Measurements from ENCODE around the gene JAK2.
"Not testable (repeated sequence)": the region's sequence is repeated elsewhere in the genome, so short reads cannot be mapped to it uniquely, and the experiment has no call there.

Gene JAK2

GRCh38 chr9:4982721-4983482, 2.2 kb upstream of the JAK2 start:
- DNase-seq = no peak

GRCh38 chr9:4983601-4984165, 1.4 kb upstream of the JAK2 start:
- DNase-seq = no peak

GRCh38 chr9:4984171-4984620, 876 bp upstream of the JAK2 start:
- no peak for DNase-seq

- DNase-seq = peak; percentile 25
Observed at GRCh38 chr9:4985386-4986266, 554 bp downstream of the JAK2 start.

GRCh38 chr9:4986296-4986695, 1.2 kb downstream of the JAK2 start:
- no peak for DNase-seq

- DNase-seq = no peak
Observed at GRCh38 chr9:4986783-4987182, 1.7 kb downstream of the JAK2 start.

- DNase-seq = peak; percentile 35
Observed at GRCh38 chr9:4987961-4988421, 2.9 kb downstream of the JAK2 start.

- DNase-seq = no peak
Observed at GRCh38 chr9:4992872-4993271, 7.8 kb downstream of the JAK2 start.

GRCh38 chr9:4994166-4994890, 9.3 kb downstream of the JAK2 start:
- no peak for DNase-seq

GRCh38 chr9:4997196-4997595, 12.1 kb downstream of the JAK2 start:
- no peak for DNase-seq

GRCh38 chr9:4997631-4998030, 12.6 kb downstream of the JAK2 start:
- no peak for DNase-seq

- no peak for DNase-seq
Observed at GRCh38 chr9:5002811-5003210, 17.7 kb downstream of the JAK2 start.

GRCh38 chr9:5004481-5004880, 19.4 kb downstream of the JAK2 start:
- DNase-seq = no peak

- DNase-seq = no peak
Observed at GRCh38 chr9:5008202-5008601, 23.1 kb downstream of the JAK2 start.

- no peak for DNase-seq
Observed at GRCh38 chr9:5013374-5013773, 28.3 kb downstream of the JAK2 start.

GRCh38 chr9:5015934-5016333, 30.9 kb downstream of the JAK2 start:
- no peak for DNase-seq

GRCh38 chr9:5025416-5025815, 40.3 kb downstream of the JAK2 start:
- DNase-seq = no peak

GRCh38 chr9:5031941-5032340, 46.9 kb downstream of the JAK2 start:
- DNase-seq = not testable (repeated sequence)

- no peak for DNase-seq
Observed at GRCh38 chr9:5040730-5041389, 55.8 kb downstream of the JAK2 start.

- no peak for DNase-seq
Observed at GRCh38 chr9:5041390-5042115, 56.5 kb downstream of the JAK2 start.

- DNase-seq = no peak
Observed at GRCh38 chr9:5042661-5043178, 57.6 kb downstream of the JAK2 start.

Measured in activated T-cell treated with anti-CD3 and anti-CD28 coated beads, Interleukin-2, amount 50 U/mL, for 1 hour (primary cell).